HG02840 (cell line): ENCODE results near the gene SPNS2.

ENCODE experiments used
- ATAC-seq: cut with Tn5 transposase; IDR thresholded peaks from one replicate; pipeline ENCODE4 v1.9.1; 2021; ENCODE audit warnings: mild to moderate bottlenecking, moderate library complexity, moderate number of reproducible peaks; ENCODE audit not compliant: unreplicated experiment, low FRiP score

Gene SPNS2

GRCh38 chr17:4479982-4480751, 18.5 kb upstream of the SPNS2 start:
- ATAC-seq, result no peak

DNA sequence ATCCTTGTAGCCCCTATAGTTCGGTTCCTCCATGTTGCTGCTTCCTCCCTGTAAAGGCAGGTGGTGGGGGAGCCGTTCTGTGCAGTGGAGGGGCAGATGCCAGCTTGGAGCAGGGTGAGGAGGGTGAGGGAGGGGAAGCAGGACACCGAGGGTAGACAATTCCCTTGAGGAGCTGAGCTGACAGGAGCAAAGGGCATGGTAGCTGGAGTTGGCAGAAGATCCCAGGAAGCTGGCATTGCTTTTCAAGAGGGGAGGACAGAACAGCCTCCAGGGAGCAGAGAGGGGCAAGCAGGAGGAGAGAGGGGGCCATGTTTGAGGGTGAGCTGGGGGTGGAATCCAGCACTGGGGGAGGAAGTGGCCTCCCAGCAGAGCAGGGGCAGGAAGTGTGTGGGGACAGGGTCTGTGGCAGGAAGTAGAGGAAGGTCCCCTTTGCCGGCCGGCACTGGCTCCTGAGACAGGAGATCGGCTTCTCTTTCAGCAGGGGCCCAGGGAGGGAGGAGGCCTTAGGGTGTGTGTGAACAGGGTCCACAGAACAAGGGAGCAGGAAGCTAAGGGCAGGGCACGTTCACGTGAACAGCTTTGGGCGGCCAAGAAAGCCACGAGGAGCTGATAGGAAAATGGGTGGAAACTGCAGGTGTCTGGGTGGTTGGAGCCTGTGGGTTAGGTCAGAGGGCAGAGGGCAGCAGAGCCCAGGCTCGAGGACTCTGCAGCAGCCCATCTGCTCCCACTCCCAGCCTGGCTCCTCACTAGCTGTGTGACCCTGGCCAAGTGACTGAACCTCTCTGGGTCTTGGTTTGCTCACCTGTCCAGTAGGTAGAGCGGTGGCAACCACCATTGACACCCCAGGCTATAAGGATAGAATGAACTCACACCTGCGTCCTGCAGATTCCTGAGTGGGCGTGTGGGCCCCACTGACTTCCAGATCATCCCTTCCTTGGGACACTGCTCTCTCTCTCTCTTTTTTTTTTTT, 17.5 kb upstream of the SPNS2 start:
- no peak for ATAC-seq

GRCh38 chr17:4482338-4483011, 16.2 kb upstream of the SPNS2 start:
- no peak for ATAC-seq

- ATAC-seq, result no peak
Observed at GRCh38 chr17:4483012-4483840, 15.5 kb upstream of the SPNS2 start.

DNA sequence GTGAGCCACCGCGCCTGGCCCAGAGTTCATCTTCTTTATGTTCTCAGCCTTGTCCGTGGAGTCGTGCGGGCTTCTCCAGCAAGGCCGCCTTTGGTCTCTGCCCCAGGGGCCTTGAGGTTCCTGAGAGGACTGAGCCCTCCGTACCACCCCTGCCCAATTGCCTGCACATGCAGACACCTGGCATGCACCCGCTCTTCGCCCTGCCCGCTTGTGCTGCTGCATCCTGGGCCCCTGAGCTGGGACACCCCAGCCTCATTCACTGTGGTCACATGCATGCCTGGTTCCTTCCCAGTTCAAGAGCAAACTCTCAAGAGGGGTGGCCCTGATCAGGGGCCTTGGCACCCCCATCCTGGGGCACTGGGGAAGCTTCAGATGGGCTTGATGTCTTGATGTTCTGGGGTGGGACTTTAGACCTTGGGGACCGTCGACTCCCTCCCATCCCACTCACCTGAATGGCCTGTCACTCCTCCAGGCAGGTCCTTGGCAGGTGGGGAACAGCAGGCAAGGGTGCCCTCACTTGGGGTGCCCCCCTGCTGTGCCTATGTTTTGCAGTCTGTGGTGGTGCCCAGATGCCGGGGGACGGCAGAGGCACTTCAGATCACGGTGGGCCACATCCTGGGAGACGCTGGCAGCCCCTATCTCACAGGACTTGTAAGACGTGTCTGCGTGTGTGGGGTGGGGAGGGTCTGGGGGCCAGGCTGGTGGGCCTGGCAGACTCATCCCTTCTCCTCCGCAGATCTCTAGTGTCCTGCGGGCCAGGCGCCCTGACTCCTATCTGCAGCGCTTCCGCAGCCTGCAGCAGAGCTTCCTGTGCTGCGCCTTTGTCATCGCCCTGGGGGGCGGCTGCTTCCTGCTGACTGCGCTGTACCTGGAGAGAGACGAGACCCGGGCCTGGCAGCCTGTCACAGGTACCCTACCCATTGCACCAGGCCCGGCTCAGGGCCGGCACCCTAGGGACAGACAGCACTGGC, 12.7 kb upstream of the SPNS2 start:
- no peak for ATAC-seq

- ATAC-seq, result no peak
Observed at GRCh38 chr17:4487296-4487695, 11.4 kb upstream of the SPNS2 start.

DNA sequence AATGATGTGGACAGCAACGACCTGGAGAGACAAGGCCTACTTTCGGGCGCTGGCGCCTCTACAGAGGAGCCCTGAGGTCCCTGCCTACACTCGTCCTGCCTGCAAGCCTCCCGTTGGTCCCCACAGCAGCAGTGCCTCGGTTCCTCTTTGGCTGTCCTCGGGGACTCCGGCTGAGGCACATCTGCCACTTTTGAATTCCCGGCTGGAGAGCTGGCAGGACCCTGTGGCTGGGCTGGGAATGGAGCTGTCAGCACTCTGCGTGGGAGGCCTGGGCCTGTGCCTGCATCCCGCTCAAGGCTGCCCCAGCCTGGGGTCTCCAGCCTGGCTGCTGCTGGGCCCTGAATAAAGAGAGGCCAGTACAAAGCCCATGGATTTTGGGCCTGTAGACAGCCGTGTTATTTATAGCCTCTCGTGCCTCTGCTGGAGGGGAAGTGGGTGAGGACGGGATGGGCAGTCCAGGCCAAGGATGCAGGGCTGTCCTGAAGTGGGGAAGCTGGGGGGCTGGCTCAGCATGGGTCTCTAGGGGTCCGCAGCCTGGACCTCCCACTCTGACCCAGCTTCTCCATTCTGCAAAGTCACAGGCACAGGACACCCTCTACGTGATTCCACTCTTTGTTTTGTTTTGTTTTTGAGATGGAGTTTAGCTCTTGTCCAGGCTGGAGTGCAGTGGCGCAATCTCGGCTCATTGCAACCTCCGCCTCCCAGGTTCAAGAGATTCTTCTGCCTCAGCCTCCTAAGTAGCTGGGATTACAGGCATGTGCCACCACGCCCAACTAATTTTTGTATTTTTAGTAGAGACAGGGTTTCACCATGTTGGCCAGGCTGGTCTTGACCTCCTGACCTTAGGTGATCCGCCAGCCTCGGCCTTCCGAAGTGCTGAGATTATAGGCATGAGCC, 10.6 kb upstream of the SPNS2 start:
- no peak for ATAC-seq

GRCh38 chr17:4488989-4489595, 9.6 kb upstream of the SPNS2 start:
- no peak for ATAC-seq

- ATAC-seq, result no peak
Observed at GRCh38 chr17:4490109-4490591, 8.5 kb upstream of the SPNS2 start.

- no peak for ATAC-seq
Observed at GRCh38 chr17:4490637-4491061, 8.0 kb upstream of the SPNS2 start.

DNA sequence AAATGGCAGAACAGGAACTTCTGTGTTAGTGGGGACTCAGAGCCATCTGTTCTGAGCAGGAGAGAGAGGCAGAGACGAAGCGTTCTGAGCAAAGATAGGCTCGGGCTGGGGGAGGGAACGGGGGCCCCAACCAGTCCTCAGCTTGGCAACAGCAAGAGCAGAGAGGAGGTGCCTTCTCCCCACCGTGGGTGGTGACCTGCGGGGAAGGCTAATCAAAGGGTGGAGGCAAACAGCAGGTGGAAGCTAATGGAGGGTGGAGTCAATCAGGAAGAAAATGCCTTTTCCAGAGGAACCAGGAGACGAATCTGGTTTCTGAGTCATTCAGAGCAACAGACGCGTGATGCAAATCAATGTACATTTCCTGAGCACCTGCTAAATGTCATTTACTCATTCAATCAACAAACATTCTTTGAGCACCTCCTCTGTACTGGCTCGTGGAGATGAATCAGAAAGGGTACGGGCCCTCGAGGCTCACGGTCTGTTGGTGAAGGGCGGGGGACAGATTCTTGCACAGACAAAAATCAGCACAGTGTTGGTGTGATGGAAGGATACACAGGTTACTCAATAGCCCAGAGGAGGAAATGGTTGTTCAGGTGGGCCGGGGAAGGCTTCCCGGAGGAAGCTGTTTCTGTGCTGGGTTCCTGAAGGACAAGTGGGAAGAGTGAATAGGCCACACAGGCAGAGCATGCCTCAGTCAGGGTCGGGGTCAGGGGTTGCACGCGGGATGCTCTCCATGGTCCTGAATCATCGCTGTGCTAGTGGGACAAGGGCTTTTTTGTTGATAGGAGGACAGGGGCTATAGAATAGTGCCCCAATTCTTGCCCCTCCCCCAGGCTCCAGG, 5.7 kb upstream of the SPNS2 start:
- ATAC-seq, result no peak

GRCh38 chr17:4497101-4497824, 1.4 kb upstream of the SPNS2 start:
- no peak for ATAC-seq

GRCh38 chr17:4499431-4500190, 930 bp downstream of the SPNS2 start:
- no peak for ATAC-seq

DNA sequence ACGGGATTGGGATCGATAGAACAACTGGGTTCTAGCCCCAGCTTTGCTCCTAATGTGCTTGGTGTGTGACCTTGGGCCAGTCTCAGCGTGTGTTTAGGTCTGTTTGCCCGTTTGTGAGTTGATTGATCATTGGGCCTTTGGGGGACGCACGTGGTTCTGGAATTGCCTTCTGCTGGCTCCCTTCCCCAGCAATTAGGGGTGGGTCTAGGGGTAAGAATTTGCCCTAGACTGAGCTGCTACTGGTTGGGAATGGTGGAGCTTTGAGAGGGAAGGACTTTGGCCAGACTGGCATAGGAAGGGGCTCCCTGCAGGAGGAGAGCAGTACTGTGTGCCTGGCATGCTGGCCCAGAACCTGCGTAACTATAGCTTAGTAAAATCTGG, 1.5 kb downstream of the SPNS2 start:
- no peak for ATAC-seq

DNA sequence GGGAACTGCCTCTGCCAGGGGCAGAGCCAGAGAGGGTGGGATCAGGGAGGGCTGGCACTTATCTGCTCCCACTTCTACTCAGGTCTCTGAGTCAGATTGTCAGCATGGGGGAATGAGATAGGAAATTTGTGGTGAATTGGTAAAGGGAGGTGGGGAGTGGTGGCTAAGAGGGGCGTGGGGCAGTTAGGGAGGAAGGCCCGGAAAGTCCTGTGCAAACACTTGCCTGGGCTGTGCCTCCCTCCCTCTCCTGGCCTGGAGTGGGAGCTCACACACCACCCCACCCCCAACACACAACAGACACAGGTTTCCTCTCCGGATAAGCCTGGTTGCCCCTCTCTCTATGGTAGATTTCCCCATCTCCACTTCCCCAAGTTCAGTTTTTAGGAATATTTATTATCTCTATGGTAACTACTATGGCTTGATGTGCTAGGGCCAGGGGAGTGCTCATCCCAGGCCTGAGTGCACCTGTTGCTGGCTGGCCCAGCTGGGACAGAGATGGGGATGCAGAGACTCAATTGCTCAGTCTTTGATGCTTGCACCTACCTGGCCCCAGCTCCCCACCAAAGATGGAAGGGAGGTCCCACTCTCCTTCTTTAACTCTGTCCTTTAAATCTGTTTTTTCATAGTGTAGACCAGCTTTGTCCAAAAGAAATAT, 2.7 kb downstream of the SPNS2 start:
- ATAC-seq, result no peak
